NCI-H1436 treated with DMSO at 0.1 percent for 48 hours (cell line): ENCODE data around the gene TTC39A.
"Not testable (repeated sequence)": the region's sequence is repeated elsewhere in the genome, so short reads cannot be mapped to it uniquely, and the experiment has no call there.

Experiments used
- DNase-seq: peaks from one replicate; lab custom pipeline; 2025; lab: John Stamatoyannopoulos, UW

The TTC39A gene

DNA sequence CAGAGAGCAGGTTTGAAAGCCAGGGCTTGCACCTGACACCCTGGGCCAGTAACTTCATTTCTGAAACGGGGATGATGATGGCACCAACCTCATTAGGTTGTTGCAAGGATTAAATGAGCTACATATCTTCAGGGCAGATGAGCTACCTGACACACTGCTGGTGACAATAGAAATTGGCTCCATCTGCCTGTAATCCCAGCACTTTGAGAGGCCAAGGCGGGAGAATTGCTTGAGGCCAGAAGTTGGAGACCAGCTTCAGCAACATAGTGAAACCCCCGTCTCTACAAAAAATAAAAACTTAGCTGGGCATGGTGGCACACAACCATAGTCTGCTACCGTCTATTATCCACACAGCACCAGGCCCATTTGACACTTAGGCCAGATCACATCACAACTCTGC is 6.3 kb upstream of the TTC39A start:
- no peak for DNase-seq

DNA sequence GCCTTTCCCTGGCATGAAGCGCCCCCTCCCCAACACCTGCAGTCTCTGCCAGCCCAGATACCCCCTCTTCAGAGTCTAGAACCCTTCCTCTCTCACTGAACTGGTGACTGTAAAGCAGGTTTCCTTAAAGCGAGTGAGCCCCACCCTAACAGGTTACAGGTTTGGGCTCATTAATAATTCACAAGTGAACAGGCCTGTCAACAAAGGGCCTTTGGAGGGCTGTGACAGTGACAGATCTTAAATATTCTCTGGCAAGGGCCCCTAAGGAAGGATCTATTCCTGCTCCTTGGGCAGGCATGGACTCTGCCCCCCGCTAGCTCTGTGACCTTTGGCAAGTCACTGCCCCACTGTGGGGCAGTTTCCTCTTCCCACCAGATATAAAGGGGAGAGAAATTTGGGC is 5.6 kb upstream of the TTC39A start:
- DNase-seq, result no peak

DNA sequence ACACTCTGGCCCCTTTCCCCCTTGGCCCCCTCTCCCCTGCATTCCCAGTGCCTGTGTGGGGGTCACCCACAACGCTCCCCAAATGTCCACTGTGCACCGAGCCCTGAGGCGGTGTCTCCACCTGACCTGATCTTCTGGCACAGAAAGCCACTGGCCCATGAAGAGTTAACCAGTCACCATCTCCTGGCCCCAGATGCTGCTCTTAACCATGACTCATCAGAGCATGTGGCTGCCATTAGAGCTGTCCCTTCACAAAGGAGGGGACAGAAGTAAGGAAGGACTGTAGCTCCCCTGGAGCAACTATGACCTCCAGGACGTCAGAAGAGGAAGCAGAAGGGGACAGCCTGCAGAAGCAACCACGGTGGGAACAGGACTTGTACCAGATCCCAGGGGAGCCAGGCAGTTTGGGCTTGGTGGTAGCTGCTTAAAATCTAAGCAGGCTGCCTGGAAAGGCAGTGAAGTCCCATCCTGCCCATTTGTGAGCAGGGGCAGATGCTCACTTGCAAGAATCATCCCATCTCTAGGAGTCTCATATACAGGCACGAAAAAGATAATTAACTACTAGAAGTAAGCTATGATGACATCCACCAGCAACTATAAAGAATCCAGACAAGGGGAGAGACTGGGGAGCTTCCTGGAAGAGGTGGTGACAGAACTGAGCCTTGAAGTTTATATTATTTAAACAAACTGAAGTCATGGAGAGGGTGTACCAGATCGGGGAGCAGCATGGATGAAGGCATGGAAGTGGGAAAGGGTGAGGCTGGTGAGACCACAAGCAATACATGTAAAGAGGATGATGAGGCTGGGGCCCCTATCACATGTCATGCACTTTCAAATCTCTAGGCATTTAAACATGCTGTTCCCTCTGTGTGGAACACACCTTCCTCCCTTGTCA is 1.1 kb upstream of the TTC39A start:
- no peak for DNase-seq

DNA sequence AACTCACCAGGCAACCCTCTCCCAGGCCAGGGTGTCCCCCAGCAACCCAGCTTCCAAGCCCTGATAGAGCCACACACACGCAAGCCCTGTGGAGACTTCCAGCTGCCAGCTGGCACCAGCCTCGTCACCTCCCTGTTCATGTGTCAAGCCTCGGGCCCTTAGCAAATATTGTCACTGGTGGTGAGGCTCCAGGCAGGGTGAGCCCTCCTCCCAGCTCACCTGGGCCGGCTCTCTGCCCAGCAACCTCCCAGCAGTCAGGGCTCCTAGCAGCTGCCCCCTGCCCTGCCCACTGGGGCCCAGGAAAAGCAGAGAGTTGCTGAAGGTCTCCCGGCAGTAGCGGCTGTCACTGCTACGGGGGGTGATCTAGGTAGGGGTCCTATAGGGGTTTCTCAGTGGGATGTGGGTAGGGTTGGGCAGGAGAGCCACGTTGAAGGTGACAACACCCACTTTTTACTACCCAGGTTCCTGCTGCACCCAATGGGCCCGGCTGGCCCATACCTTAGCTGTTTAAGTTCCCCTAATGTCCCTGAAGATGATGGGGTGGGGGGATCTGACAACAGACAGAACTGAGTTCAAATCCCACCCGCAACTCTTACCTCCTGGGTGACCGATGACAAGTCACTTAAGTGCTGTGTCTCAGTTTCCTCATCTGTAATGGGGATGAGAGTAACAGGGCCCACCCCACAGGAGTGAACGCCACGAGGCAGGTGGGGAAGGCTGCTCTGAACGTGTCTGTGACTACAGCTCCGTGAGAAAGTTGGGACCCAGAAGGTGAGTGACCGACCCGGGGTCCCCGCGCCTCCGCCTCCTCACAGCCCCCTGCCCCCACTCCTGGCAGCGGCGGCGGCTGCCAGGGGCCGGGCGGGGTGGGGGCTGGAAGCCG is 678 bp downstream of the TTC39A start:
- no peak for DNase-seq

DNA sequence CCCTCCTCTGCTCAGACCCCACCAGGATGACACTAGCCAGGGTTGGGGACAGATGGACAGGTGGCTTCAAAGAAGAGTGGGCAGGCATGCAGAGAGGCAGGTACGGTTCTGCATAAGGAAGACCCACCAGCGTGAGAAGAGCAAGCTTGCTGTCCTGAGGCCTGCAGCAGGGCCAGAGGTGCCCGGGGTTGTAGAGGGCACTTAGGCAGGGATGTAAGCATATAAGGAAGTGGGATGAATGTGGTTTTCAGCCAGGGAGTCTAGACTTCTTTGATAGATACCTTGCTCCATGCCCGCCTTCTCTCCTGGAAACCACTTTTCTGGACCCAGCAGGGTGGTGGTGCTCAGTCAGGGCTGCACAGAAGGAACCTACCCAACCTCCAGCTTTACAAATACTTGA is 1.4 kb downstream of the TTC39A start:
- no peak for DNase-seq

DNA sequence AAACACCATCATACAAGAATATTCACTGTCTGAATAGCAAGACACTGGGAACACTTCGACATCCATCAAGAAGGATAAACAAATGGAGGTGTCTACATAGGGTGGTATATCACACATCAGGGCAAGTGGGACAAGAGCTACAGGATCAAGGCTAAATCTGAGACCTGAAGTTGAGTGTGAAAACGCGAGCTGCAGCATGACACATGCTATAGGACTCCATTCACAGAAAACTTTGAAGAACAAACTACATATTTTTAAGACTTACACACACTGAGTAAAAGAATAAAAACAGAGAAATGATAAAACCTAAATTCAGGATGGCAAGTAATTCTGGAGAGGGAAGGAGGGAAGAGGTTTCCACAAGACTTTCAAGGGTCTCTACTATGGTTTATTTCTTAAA is 2.1 kb downstream of the TTC39A start:
- no peak for DNase-seq

DNA sequence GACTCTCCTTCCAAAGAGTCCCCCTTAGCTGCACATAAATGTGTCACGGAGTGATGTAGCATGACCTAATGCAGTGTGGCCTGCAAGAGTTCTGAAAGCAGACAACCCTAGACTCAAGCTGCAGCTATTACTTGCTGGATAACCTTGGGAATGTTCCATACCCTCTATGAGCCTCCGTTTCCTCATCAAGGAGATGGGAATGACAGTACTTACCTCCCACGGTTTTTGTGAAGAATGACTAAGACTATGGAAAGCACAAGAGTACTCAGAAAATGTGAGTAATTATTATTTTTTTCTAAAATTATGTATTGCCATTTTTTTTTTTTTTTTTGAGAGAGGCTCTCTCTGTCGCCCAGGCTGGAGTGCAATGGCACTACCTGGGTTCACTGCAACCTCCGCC is 3.0 kb downstream of the TTC39A start:
- DNase-seq, result no peak

DNA sequence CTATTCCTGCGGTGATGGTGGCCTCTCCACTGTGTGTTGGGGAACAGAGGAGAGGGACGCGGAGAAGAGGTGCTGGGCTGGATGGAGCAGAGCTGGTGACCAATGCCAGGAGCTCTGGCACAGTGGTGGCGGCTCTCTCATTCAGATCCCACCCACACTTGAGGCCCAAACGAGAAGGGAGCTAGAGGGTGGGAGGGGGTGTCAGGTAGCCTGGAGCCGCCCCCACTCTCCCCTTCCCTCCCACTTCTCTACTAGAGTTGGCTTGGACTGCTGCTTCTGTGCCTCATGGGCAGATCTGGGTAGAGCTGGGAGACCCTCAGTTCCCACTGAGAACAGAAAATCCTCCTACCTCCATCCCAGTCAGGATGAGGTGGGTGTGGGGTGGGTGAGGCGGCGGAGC is 3.5 kb downstream of the TTC39A start:
- no peak for DNase-seq

DNA sequence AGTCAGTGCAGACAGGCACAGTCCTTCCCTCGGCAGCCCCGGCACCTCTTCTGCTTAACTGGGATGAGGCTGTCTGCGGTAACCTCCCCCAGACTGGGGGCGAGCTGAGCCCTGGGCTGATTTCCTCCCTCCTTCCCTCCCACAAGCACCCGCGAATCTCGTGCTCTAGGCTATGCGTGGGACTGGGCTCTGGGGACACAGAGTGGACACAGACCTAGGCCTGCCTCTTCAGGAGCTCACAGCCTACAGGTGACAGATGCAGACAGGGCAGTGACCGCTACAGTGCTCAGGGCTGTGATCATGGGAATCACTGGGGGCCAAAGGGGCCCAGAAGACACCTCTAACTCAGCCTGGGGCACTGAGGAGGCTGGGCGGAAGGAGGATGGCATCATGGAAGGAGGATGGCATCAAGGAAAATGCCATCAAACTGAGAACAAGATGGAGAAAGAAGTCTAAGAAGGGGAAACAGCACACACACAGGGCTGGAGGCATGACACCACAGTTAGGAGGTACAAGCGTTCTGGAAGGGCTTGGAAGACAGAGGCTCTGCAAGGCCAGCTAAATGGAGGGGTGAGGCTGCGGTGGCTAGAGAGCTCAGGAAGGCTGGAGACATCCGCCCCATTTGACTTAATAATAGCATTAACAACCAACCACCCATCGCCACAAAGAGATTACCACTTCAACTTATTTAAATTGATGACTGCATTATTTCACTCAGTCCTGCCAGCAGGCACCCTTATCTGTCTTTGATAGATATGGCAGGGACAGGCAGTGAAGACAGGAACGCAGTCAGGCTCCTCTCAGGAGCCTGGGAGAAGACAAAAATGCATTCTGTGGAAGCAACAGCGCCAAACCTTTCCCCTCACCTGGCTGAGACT is 4.2 kb downstream of the TTC39A start:
- no peak for DNase-seq

DNA sequence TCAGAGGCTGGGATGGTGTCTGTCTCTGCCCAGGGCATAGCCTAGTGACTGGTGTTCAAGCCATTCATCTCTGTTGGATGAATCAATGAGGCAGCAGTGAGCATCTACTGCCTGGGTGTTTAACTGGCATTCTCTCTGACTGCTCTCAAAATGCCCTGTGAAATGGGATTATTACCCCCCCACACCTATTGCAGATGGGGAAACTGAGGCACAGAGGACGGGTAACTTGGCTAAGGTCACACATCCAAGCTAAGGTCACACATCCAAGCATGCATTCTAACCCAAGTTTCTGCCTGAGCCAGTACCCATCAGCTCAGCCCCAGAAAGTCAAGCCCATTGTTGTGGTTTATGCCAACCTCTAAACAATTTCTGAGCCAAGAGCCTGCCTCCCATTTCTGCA is 5.0 kb downstream of the TTC39A start:
- DNase-seq, result no peak

DNA sequence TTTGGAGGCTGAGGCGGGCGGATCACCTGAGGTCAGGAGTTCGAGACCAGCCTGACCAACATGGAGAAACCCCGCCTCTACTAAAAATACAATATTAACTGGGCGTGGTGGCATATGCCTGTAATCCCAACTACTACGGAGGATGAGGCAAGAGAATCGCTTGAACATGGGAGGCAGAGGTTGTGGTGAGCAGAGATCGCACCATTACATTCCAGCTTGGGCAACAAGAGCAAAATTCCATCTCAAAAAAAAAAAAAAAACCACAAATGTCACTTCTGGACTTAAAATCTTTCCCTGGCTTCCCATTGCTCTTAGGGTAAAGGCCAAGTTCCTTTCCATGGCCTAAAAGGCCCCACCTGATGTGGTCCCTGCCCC is 5.4 kb downstream of the TTC39A start:
- DNase-seq, result not testable (repeated sequence)

DNA sequence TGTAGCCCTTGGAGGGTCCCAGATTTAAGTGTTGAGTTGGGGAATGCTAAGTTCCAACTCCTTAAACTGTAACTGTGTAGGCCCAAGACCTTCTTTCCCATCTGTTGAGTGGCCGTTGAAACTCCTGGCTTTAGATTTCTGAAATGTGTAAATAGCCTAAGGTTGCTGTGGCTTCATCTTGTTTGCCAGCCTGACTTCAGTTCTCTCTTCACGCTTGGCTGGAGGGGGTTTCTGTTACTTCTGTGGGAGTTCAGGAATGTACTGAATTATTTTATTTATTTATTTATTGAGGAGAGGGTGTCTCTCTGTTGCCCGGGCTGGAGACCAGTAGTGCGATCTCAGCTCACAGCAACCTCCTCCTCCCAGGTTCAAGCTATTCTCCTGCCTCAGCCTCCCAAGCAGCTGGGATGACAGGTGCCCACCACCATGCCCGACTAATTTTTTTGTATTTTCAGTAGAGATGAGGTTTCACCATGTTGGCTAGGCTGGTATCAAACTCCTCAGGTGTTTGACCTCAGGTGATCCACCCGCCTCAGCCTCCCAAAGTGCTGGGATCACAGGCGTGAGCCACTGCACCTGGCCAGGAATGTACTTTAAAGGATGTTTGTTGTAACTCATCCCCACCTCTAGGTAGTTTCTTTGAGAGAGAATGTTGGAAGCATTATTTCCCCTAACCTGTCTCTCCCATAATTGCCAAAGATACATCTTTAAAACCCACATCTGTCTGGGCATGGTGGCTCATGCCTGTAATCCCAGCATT is 5.9 kb downstream of the TTC39A start:
- DNase-seq, result no peak

DNA sequence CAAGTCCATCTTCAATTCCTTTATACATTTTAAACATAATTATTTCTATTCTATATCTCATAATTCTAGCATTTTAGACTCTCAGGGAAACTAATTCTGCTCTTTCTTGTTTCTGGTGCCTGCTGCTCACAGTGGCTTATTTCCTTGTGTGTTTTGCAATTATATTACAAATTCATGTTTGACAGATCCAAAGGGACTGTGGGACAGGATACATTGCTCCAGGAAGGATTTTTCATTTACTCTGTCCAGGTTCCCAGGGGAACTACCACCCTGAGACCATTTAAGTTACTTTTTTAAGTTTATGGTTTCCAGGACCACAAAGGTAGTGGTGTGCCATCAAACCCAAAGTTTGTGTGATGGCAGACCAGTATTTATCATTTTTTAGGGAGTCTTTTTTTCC is 6.6 kb downstream of the TTC39A start:
- DNase-seq, result no peak

DNA sequence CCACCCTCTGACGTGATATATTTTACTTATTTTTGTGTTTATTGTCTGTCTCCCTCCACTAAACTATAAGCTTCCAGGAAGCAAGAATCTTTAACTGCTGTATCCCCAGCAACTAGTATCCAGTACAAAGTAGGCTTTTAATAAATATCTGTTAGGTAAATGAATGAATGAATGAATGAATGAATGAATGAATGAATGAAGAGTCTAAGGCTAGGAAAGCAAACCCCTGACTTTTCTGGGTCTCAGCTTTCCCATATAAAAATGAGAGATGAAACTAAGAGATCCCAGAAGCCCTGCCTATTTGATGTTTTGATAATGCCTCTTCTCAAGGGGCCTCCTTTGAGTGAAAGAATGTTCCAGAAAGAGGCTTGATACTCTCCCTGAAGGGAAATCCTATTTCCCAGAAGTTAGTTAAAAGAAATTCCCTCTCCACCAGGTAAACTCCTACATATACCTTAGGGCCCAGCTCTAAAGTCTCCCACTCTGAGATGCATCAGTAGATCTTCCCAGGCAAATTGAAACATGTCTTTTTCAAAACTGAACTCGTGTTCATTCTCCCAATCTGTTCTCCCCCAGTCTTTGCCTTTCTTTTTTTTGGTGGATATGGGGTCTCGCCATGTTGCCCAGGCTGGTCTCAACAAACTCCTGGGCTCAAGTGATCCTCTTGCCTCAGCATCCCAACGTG is 7.8 kb downstream of the TTC39A start:
- no peak for DNase-seq

DNA sequence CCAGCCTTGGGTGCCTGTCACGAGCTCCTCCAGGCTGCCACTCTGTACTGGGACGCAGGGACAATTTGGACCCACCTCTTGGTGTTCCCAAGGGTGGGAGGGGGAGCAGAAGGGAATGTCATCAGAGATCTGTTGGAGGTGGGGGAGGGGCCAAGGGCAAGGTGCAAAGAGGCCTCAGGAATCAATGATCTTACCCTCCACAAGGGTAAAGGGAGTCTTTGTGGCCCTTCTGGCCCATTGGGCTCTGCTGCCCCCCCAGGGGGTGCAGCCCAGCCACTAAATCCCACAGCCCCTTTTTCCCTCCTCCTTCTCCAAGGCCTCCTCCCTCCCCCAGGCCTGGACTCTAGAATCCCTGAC is 8.5 kb downstream of the TTC39A start:
- DNase-seq, result no peak

DNA sequence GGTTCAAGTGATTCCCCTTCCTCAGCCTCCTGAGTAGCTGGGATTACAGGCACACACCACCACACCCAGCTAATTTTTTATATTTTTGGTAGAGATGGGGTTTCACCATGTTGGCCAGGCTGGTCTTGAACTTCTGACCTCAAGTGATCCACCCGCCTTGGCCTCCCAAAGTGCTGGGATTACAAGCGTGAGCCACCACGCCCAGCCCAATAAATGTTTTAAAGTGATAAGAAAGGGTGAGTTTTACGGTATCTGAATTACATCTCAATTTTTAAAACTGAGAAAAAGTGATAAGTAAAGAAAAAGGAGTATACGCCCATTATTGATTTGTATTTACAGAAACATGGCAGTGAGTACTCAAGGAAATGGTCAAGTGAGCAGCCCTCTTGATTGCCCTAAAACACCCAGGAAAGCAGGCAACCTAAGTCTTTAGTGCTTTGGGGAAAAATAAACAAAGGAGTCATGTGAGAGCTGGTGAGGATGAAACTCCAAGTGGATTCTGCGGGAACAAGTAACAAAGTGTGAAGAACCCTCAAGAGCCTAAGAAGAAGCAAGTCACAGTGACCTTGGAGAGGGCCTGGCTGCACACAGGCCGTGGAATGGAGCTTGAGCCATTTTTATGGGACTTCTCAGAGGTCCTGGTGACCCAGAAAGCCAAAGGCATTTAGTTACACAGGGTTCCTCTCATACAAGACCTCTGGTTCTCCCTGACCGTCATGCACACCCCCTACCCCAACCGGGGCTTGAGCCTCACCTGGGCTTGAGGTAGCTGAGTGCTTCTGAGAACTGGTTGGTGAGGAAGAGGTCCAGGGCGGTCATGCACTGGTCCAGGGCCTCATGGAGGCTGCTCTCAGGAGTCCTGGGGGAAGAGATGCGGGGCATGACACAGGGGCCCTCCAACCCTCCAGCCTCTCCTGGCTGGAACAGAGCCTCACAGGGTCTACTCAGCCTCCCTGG is 9.1 kb downstream of the TTC39A start:
- DNase-seq, result no peak

DNA sequence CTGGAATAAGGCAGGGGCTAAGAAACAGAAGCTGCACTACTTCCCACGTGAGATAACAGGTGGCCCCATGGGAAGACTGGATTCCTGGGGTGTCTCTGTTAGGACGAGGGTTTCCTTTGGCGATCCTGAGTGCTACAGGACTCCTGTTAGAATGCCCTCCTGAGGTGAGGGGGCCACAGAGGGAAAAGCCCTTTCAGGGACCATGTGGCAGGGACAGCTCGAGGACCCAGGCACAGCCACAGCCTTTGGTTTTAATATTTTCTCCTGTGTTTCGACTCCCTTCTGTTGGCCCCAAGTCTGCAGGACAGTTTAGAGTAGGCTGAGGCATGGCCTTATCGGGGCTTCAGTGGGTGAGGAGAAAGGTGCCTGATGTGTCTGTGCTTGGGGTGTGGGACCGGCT is 12.6 kb downstream of the TTC39A start:
- DNase-seq, result no peak

DNA sequence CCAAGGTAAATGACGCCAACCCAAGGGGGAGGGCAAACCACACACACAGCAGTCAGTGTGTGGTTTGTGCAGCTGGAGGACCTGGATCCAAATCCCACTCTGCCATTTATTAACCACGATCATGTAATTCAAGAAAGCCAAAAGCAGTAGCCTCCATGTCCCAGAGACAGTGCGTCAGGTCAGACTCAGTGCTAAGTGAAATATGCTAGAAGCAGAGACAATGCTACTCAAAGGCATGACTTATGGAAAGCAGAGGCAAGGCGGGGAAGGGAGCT is 13.6 kb downstream of the TTC39A start:
- no peak for DNase-seq

DNA sequence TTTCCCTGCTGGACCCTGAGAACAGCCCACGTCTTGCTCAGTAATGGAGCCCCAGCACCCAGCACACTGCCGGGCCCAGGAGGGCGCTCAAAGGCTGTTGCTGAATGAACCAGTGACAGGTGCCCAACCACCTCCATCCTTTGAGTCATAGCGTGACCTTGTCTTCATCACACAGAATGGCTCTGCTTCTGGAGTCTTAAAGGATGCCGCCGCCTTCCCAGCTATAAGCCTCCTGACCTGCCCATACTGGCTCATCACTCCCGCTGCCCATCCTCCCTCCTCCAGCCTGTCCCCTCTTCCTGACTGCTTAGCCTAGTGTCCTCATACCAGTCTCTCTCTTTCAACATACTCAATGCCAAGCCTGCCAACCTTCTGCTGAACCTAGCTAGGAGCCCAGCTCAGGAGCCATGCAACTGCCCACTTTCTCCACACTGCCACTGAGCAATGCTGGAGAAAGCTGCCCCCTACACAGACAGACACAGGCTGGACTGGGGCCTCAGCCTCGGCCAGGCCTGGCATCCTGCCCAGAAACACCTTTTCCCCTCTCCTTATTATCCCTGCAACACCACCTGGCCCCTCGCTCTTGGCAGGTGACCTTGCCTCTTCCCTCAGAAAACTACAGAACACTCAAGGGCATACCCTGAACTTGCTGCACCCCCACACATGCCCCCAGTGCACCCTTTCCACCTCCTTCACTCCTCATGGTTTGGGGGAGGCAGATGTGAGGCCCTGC is 14.1 kb downstream of the TTC39A start:
- no peak for DNase-seq
